Measurements from ENCODE around the gene FNBP1.
A peak's percentile ranks its signal among the peaks of the same experiment; 100 is the strongest.

FNBP1 gene

GRCh38 chr9:130024597-130024994 lies 18.4 kb downstream of the FNBP1 start:
- no peaks in the 10 kb centered on the region for H3K27me3 ChIP-seq (replicated peaks; ENCODE audit: insufficient read depth, low read length)
- H3K36me3 ChIP-seq (replicated peaks; ENCODE audit: insufficient read depth, low read length) = no peaks in the 10 kb centered on the region
- H3K9me3 ChIP-seq (replicated peaks; ENCODE audit: insufficient read depth, low read length) = no peaks in the 10 kb centered on the region
- H3K27ac ChIP-seq (ENCODE audit: low read length) = no peak overlapping the region
- no peak overlapping the region for H2AFZ ChIP-seq (ENCODE audit: low read length)
- no peaks in the 10 kb centered on the region for H3K9me2 ChIP-seq (replicated peaks; ENCODE audit: insufficient read depth, low read length)
- peaks cover 43% of the 10 kb centered on the region for H3K79me2 ChIP-seq (ENCODE audit: low read length)
- DNase-seq = no peak
- no peaks in the 10 kb centered on the region for H4K20me1 ChIP-seq (ENCODE audit: insufficient read depth, low read length)
- no peak overlapping the region for H3K4me2 ChIP-seq (ENCODE audit: low read depth, low read length)
- no peaks in the 10 kb centered on the region for H3F3A ChIP-seq (ENCODE audit: insufficient read depth, low read length)
- H3K9ac ChIP-seq (ENCODE audit: low read length) = no peak overlapping the region
- no peak overlapping the region for H3K4me3 ChIP-seq (ENCODE audit: low read length)
- TF ChIP-seq CTCF (IDR thresholded peaks at IDR 0.05; ENCODE audit: low read length) (no peak), EZH2 (optimal IDR thresholded peaks at IDR 0.05; ENCODE audit: low read depth, low read length) (no peak), EZH2phosphoT487 (IDR thresholded peaks at IDR 0.05; ENCODE audit: low read length) (no peak)
- peaks cover 11% of the 10 kb centered on the region for H3K4me1 ChIP-seq (ENCODE audit: low read length)

GRCh38 chr9:130023994-130024596 lies 18.9 kb downstream of the FNBP1 start:
- no peak overlapping the region for H2AFZ ChIP-seq (ENCODE audit: low read length)
- H3K36me3 ChIP-seq (replicated peaks; ENCODE audit: insufficient read depth, low read length) = no peaks in the 10 kb centered on the region
- TF ChIP-seq EZH2phosphoT487 (IDR thresholded peaks at IDR 0.05; ENCODE audit: low read length) (no peak), CTCF (IDR thresholded peaks at IDR 0.05; ENCODE audit: low read length) (no peak), EZH2 (optimal IDR thresholded peaks at IDR 0.05; ENCODE audit: low read depth, low read length) (no peak)
- H3K4me2 ChIP-seq (ENCODE audit: low read depth, low read length) = no peak overlapping the region
- H3K27ac ChIP-seq (ENCODE audit: low read length) = no peak overlapping the region
- peaks cover 38% of the 10 kb centered on the region for H3K79me2 ChIP-seq (ENCODE audit: low read length)
- H3K4me3 ChIP-seq (ENCODE audit: low read length) = no peak overlapping the region
- no peaks in the 10 kb centered on the region for H3K27me3 ChIP-seq (replicated peaks; ENCODE audit: insufficient read depth, low read length)
- DNase-seq = no peak
- no peaks in the 10 kb centered on the region for H3F3A ChIP-seq (ENCODE audit: insufficient read depth, low read length)
- no peaks in the 10 kb centered on the region for H3K9me2 ChIP-seq (replicated peaks; ENCODE audit: insufficient read depth, low read length)
- no peaks in the 10 kb centered on the region for H3K9me3 ChIP-seq (replicated peaks; ENCODE audit: insufficient read depth, low read length)
- no peak overlapping the region for H3K9ac ChIP-seq (ENCODE audit: low read length)
- peaks cover 11% of the 10 kb centered on the region for H3K4me1 ChIP-seq (ENCODE audit: low read length)
- no peaks in the 10 kb centered on the region for H4K20me1 ChIP-seq (ENCODE audit: insufficient read depth, low read length)

GRCh38 chr9:130023144-130023787 lies 19.7 kb downstream of the FNBP1 start:
- Histone ChIP-seq H3K79me2 (ENCODE audit: low read length) (peaks cover 35% of the 10 kb centered on the region), H4K20me1 (ENCODE audit: insufficient read depth, low read length) (no peaks in the 10 kb centered on the region), H3K9me3 (replicated peaks; ENCODE audit: insufficient read depth, low read length) (no peaks in the 10 kb centered on the region), H3K4me3 (ENCODE audit: low read length) (no peak overlapping the region), H2AFZ (ENCODE audit: low read length) (no peak overlapping the region), H3K4me2 (ENCODE audit: low read depth, low read length) (no peak overlapping the region), H3K9ac (ENCODE audit: low read length) (no peak overlapping the region), H3K9me2 (replicated peaks; ENCODE audit: insufficient read depth, low read length) (no peaks in the 10 kb centered on the region), H3F3A (ENCODE audit: insufficient read depth, low read length) (no peaks in the 10 kb centered on the region), H3K36me3 (replicated peaks; ENCODE audit: insufficient read depth, low read length) (no peaks in the 10 kb centered on the region), H3K27ac (ENCODE audit: low read length) (no peak overlapping the region), H3K27me3 (replicated peaks; ENCODE audit: insufficient read depth, low read length) (no peaks in the 10 kb centered on the region), H3K4me1 (ENCODE audit: low read length) (peaks cover 11% of the 10 kb centered on the region)
- no peak for TF ChIP-seq EZH2 (optimal IDR thresholded peaks at IDR 0.05; ENCODE audit: low read depth, low read length)
- TF ChIP-seq EZH2phosphoT487 (IDR thresholded peaks at IDR 0.05; ENCODE audit: low read length) = no peak
- no peak for TF ChIP-seq CTCF (IDR thresholded peaks at IDR 0.05; ENCODE audit: low read length)
- DNase-seq = peak; percentile 25
